T follicular helper cell (primary cell): ENCODE data around the gene FAM171A1.
"Not testable (repeated sequence)": the region's sequence is repeated elsewhere in the genome, so short reads cannot be mapped to it uniquely, and the experiment has no call there.

Experiments
- DNase-seq: peaks from one replicate; pipeline ENCODE4 v3.0.0-alpha.2; 2020; ENCODE audit warnings: low read depth

FAM171A1 gene

GRCh38 chr10:15344876-15345285 is 26.2 kb downstream of the FAM171A1 start:
- DNase-seq = no peak

DNA sequence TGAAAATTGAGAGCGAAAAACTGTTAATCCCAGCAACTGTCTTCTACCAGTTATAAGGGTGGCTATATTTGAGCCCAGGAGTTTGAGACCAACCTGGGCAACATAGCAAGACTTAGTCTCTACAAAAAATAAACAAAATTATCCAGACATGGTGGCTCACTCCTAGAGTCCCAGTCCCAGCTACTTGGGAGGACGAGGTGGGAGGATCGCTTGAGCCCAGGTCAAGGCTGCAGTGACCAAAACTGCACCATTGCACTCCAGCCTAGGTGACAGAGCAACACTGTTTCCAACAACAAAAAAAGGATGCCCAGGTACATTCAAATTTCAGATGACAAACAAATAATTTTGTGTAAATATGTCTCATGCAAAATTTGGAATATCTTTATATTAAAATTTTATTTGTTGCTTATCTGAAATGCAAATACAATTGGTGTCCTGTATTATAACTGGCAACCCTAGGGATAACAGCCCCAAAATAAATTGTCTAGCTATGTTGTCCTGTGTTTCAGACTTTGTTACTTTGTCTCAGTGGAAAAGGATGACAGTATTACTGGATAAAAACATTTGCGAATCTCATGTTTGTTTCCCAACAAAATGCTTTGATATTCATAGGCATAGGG is 26.7 kb downstream of the FAM171A1 start:
- no peak for DNase-seq

DNA sequence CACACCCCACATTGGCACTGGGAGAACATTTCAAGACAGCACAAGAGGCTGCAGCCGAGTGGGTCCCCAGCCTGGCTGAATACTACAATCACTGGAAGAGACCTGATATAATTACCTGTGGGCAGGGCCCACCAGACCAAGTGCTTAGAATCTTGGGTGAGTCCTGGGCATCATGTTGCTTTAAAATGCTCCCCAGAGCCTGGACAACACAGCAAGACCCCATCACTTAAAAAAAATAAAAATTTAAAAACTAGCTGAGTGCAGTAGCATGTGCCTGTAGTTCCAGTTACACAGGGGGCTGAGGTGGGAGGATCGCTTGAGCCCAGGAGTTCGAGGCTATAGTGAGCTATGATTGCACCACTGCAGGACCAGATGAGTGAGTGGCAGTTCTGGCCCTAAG is 28.1 kb downstream of the FAM171A1 start:
- DNase-seq = no peak

DNA sequence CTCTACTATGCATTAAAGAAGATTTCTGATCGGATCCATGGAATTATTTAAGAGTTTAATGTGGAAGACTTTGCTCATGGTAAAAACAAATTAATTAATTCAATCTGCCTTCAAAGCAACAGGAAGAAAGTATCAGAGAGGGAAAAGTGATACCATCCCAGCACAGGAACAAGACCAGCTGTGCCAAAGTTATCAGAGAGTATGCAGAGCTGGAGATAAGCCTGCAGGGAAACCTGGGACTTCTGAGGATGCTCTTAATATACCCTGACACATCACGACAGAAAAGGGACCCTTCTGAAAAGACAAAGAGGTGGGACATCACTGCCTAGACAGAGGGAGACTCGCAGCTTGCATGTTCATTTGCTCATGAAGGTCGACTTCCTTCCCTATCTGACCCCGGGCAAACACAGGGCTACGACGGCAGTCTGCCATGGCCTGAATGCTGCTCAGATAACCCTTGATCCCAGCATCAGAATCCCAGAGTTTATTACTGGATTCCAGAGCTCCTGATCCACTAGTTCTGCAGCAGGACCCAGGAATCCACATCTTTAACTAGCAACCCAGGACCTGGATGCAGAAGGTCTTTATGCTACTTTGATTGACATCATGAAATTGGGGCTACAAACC is 29.5 kb downstream of the FAM171A1 start:
- DNase-seq = no peak

DNA sequence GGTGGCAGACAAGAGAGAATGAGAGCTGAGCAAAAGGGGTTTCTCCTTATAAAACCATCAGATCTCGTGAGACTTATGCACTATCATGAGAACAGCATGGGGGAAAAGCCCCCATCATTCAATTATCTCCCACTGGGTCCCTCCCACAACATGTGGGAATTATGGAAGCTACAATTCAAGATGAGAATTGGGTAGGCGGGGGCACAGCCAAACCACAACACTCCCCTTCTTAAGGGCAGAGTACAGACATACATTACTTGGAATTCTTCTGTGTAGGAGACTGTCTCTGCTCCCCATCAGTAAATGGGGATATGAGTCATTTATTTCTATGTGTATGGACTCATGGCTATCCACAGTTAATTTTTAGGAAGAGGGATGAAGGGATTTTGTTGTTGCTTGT is 31.2 kb downstream of the FAM171A1 start:
- DNase-seq = no peak

DNA sequence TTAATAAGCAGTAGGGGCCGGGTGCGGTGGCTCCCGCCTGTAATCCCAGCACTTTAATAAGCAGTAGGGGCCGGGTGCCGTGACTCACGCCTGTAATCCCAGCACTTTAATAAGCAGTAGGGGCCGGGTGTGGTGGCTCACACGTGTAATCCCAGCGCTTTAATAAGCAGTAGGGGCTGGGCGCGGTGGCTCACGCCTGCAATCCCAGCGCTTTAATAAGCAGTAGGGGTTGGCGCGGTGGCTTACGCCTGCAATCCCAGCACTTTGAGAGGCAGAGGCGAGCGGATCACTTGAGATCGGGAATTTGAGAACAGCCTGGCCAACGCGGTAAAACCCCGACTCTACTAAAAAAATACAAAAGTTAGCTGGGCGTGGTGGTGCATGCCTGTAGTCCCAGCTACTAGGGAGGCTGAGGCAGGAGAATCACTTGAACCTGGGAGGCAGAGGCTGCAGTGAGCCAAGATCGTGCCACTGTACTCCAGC is 33.6 kb downstream of the FAM171A1 start:
- DNase-seq = not testable (repeated sequence)

DNA sequence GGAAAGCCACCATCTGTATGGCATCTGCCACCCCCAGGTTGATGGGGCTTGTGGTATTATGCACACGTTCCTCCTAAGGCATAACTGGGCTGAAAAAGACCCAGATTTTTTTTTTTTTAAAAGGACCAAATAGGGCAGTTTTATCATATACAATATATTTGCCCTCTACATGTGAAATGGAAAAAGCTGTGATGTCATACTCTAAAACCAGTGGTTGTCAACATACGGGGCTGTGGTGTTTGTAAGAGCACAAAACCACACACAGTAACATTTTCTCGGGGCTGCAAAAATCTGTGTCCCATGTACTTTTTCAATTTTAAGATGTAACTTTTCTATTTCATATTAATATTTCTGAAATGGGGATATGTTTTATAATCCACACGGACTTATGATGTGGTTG is 34.9 kb downstream of the FAM171A1 start:
- no peak for DNase-seq

DNA sequence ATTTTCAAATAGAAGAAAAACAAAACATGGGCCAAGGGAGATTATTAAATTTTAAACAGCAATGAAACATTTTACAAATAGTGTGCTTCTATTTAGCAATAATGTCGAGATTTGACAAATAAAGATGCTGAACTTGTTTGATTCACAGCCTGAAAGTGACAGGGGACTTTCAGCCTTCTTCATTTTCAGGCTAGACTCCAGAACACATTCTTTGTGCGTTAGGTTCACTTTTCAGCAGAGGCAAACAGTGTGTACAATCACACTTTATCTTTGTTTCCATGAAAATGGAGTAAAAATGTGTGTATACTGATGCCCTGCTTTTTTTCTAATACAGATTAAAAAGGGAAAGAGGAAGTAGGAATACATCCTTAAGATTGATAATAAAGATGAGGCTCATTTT is 35.6 kb downstream of the FAM171A1 start:
- DNase-seq = no peak

DNA sequence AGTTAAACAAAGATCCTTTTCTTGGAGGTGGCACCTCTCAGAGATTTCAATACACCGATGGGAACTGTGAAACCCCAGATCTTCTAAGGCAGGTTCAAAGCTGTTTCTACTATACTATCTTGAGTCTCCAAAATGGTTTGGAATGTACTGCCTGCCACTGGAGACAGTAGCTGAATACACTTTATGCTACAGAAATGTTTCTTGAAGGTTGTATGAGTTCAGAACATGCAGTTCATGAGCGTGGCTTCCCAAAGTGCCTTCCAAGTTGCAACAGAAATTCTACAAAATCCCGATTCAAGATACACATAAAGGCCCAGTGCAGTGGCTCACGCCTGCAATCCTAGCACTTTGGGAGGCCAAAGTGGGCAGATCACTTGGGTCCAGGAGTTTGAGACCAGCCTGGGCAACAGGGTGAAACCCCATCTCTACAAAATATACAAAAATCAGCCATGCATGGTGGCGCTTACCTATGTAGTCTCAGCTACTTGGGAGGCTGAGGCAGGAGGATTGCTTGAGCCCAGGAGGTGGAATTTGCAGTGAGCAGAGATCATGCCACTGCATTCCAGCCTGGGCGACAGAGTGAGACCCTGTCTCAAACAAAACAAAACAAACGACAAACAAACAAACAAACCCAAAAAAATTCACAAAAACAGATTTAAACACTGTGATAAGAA is 36.3 kb downstream of the FAM171A1 start:
- DNase-seq = no peak

GRCh38 chr10:15333909-15334649 is 37.0 kb downstream of the FAM171A1 start:
- DNase-seq = no peak

GRCh38 chr10:15333181-15333580 is 37.9 kb downstream of the FAM171A1 start:
- not testable (repeated sequence) for DNase-seq

DNA sequence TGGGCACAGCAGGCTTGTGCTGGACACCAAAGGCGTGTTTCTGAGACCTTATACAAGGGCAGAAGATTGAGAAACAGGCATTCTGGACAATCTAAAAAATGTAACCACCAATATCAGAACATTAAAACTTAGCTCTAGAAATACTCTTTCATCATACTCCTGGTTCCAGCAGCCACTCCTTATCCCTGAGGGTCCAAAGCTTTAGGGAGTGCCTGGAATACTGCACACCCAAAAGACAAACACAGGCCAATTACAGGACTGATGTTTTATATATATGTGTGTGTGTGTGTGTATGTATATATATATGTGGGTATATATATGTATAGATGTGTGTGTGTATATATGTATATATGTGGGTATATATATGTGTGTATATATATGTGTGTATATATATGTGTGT is 39.6 kb downstream of the FAM171A1 start:
- DNase-seq = no peak

- DNase-seq = no peak
These were observed 41.7 kb downstream of the FAM171A1 start for GRCh38 chr10:15329437-15329836.

DNA sequence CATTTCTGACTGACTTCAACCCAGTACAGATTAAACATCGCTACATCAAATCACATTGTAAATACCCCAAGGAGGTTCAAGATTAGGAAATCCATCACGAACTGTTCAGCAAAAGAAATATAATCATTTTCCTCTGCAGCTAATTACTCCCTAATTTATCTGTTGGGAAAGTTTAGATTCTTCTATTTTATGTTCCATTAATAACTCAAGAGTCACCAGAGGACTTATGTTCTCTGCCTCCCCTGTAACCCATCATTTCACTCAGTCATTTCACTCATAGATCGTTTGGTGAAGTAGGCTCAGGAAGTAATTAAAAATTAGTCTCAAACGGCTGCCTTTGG is 45.2 kb downstream of the FAM171A1 start:
- DNase-seq = no peak

GRCh38 chr10:15325243-15325943 is 45.7 kb downstream of the FAM171A1 start:
- DNase-seq = no peak

DNA sequence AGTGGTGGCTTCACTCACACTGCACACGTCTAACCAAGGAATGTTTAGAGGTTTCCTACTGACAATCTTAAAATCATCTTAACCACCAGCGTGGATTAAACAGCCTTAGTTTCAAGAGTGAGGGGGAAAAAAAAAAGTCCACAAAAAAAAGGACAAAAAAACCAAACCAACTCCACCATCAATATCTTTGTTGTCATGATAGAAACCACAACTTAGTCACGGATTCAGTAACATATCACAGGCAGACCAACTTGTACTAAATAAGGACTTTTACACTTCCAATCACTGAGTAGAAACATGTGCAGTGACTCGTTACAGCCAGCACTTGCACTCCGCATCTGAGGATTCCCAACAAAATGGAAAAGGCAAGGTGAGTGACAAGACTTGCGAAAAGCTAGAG is 46.5 kb downstream of the FAM171A1 start:
- DNase-seq = no peak

GRCh38 chr10:15324113-15324512 is 47.0 kb downstream of the FAM171A1 start:
- DNase-seq = no peak

- no peak for DNase-seq
These were observed 48.7 kb downstream of the FAM171A1 start for GRCh38 chr10:15322356-15322755.

DNA sequence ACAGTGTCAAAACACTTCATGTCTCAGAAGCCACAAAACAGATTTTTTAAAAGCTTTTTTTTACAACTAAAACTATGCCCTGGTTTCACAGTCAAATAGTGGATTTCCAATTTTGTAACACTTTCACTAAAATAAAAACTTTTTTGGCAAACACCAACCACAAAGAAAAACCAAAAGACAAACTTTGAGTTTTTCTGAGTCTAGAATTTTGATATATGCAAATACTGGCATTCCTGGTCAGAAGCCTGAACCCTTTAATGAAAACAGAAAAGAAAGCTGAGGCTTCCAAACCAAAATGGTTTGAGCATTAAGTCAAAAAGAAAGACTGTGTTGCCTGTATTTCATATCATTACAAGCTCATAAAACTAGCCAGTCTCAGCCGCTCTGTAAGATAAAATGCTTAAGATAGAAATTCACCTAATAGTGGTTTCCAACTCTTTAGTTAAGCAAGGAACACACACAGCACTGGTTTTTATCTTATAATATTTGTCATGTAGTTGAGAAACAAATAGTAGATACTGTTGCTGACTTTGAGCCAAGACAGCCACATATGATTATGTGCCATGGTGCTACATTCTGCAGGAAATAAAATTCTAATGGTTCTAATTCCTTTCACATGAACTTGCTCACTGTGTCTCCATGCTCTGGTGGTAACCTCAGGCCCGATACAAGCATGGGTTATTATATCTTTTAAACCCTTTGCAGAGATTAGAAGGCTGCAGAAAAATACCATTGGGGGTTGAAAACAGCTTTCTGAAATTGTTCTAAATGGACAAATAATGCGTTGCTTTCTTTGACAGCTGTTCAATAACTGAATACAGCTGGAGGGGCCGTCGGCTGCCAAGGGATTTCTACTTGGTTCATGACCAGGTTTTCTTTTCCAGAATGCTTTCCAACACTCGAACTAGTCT is 49.4 kb downstream of the FAM171A1 start:
- no peak for DNase-seq

- DNase-seq = no peak
These were observed 50.4 kb downstream of the FAM171A1 start for GRCh38 chr10:15320522-15321203.
